Nucleus accumbens (tissue), 56 donors: ENCODE results near the gene OTOF.

ENCODE experiments used
- DNase-seq, 56 donors: peaks; one replicate each; lab custom pipeline; 2025; lab: John Stamatoyannopoulos, UW

The OTOF gene

GRCh38 chr2:26477911-26478253 is at the start of gene OTOF:
Gene OTOF (minus strand): TSS chr2:26478124.
- peak in 4 of 56 donors; percentile 5 to 19 (median 16) for DNase-seq

GRCh38 chr2:26526589-26526988 is 48.7 kb upstream of the OTOF start:
- no peak for DNase-seq

GRCh38 chr2:26526105-26526504 is 48.2 kb upstream of the OTOF start:
- DNase-seq = no peak

GRCh38 chr2:26523750-26524149 is 45.8 kb upstream of the OTOF start:
- DNase-seq = no peak

- no peak for DNase-seq
These were observed 44.8 kb upstream of the OTOF start for GRCh38 chr2:26522751-26523171.

GRCh38 chr2:26522325-26522724 is 44.4 kb upstream of the OTOF start:
- DNase-seq = no peak

- no peak for DNase-seq
These were observed 43.9 kb upstream of the OTOF start for GRCh38 chr2:26521913-26522180.

GRCh38 chr2:26521054-26521912 is 43.4 kb upstream of the OTOF start:
- peak in 7 of 56 donors; percentile 3 to 21 (median 9) for DNase-seq

- no peak for DNase-seq
These were observed 42.2 kb upstream of the OTOF start for GRCh38 chr2:26520148-26520449.

- DNase-seq = no peak
These were observed 41.6 kb upstream of the OTOF start for GRCh38 chr2:26519396-26520147.

- DNase-seq = no peak
These were observed 38.9 kb upstream of the OTOF start for GRCh38 chr2:26516781-26517180.

- DNase-seq = no peak
These were observed 38.3 kb upstream of the OTOF start for GRCh38 chr2:26516246-26516645.

GRCh38 chr2:26515771-26516170 is 37.8 kb upstream of the OTOF start:
- DNase-seq = no peak

- DNase-seq = no peak
These were observed 36.1 kb upstream of the OTOF start for GRCh38 chr2:26514045-26514444.

GRCh38 chr2:26513261-26513660 is 35.3 kb upstream of the OTOF start:
- no peak for DNase-seq

GRCh38 chr2:26511466-26511865 is 33.5 kb upstream of the OTOF start:
- no peak for DNase-seq

GRCh38 chr2:26510344-26510973 is 32.5 kb upstream of the OTOF start:
- no peak for DNase-seq

GRCh38 chr2:26509141-26509540 is 31.2 kb upstream of the OTOF start:
- peak in 23 of 56 donors; percentile 2 to 61 (median 20) for DNase-seq

GRCh38 chr2:26507932-26508331 is 30.0 kb upstream of the OTOF start:
- no peak for DNase-seq

- DNase-seq = no peak
These were observed 29.2 kb upstream of the OTOF start for GRCh38 chr2:26507088-26507487.

- DNase-seq = no peak
These were observed 28.4 kb upstream of the OTOF start for GRCh38 chr2:26506279-26506678.

GRCh38 chr2:26504002-26504401 is 26.1 kb upstream of the OTOF start:
- no peak for DNase-seq
